ENCODE data around the gene ZSWIM6. TPM values are rescaled to one million over a fixed set of nuclear protein-coding genes. Genes with fewer than 3 reads are reported as not detected.

ZSWIM6 gene
- total RNA-seq, 4 donors from 2014 or later, result 7.8 to 25.5 (median 21.0) TPM

DNA sequence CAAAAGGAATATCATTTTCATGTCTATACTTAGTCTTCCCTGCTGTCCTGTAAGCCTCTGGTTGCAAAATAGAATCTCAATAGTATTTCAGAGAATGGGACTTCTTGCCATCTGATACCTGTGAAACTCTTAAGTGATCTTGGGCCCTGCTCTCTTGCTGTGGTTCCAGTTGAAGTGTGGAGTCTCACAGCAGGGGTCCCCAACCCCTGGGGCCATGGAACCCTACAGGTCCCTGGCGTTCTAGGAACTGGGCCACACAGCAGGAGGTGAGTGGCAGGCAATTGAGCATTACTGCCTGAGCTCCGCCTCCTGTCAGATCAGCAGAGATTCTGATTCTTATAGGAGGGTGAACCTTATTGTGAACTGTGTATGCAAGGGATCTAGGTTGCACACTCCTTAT is 65.9 kb downstream of the ZSWIM6 start:
- Histone ChIP-seq H3K36me3 (no peaks in the 10 kb centered on the region), H3K4me1 (peaks cover 0 to 28% (median 2%) of the 10 kb centered on the region in 4 donors), H3K27ac (no peak overlapping the region), H3K27me3 (no peaks in the 10 kb centered on the region), H3K4me3 (no peak overlapping the region), H3K9me3 (no peaks in the 10 kb centered on the region)
- in situ Hi-C loops (cut with MboI; ENCODE audit: low pct_ligation_motif_present in 1 of 4, low pct_unique_long_range_greater_than_20kb in 1 of 4, low sequenced_read_pairs in 3 of 4), result no loop called here
- DNase-seq, result no peak
- no peak for TF ChIP-seq POLR2A (IDR thresholded peaks at IDR 0.05)
- no peak for TF ChIP-seq EP300 (IDR thresholded peaks at IDR 0.05; ENCODE audit: low read depth)
- intact Hi-C loops (cut with DNase I; ENCODE audit: low total_unique reads), result no loop called here
- 83% methylated on average over 2 of the region's 2 CpGs; no CpG with 5 or more reads in 1 of the 2 donors for WGBS, 2 donors (ENCODE audit: low coverage in 1 of 2)

GRCh38 chr5:61398440-61398839 is 66.4 kb downstream of the ZSWIM6 start:
- in situ Hi-C loops (cut with MboI; ENCODE audit: low pct_ligation_motif_present in 1 of 4, low pct_unique_long_range_greater_than_20kb in 1 of 4, low sequenced_read_pairs in 3 of 4) (no loop called here), intact Hi-C loops (cut with DNase I; ENCODE audit: low total_unique reads) (no loop called here)
- no peak for TF ChIP-seq EP300 (IDR thresholded peaks at IDR 0.05; ENCODE audit: low read depth)
- TF ChIP-seq, protein P1, sequence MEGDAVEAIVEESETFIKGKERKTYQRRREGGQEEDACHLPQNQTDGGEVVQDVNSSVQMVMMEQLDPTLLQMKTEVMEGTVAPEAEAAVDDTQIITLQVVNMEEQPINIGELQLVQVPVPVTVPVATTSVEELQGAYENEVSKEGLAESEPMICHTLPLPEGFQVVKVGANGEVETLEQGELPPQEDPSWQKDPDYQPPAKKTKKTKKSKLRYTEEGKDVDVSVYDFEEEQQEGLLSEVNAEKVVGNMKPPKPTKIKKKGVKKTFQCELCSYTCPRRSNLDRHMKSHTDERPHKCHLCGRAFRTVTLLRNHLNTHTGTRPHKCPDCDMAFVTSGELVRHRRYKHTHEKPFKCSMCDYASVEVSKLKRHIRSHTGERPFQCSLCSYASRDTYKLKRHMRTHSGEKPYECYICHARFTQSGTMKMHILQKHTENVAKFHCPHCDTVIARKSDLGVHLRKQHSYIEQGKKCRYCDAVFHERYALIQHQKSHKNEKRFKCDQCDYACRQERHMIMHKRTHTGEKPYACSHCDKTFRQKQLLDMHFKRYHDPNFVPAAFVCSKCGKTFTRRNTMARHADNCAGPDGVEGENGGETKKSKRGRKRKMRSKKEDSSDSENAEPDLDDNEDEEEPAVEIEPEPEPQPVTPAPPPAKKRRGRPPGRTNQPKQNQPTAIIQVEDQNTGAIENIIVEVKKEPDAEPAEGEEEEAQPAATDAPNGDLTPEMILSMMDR (IDR thresholded peaks at IDR 0.05), result no peak
- no peak for TF ChIP-seq POLR2AphosphoS5 (IDR thresholded peaks at IDR 0.05)
- no peak for TF ChIP-seq POLR2A (IDR thresholded peaks at IDR 0.05)
- Histone ChIP-seq H3K9me3 (no peaks in the 10 kb centered on the region), H3K27me3 (no peaks in the 10 kb centered on the region), H3K4me1 (peaks cover 0 to 31% (median 2%) of the 10 kb centered on the region in 4 donors), H3K4me3 (no peak overlapping the region), H3K27ac (no peak overlapping the region), H3K36me3 (no peaks in the 10 kb centered on the region)
- no peak for DNase-seq
- WGBS, 2 donors (ENCODE audit: low coverage in 1 of 2), result 55 to 81% methylated on average over 2 to 4 of the region's 4 CpGs

DNA sequence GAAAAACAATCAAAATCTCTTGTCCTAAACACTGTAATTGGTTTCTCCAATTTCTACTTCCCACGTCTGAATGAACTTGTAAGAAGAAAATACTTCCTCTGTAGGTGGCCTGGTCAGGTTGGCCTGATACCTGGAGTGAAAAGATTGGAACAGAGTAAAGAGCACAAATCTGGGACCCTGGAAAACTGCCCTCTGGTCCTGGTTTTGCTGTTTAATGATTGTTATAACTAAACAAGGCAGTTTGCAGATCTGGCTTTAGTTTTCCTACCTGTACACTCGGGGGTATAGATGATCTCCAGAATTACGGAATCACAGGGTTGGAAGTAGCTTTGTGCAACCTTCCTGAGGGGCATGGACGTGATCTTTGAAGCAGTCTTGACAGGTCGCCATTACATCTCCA is 67.6 kb downstream of the ZSWIM6 start:
- no peak for DNase-seq
- no peak for TF ChIP-seq POLR2A (IDR thresholded peaks at IDR 0.05)
- no peak for TF ChIP-seq EP300 (IDR thresholded peaks at IDR 0.05; ENCODE audit: low read depth)
- TF ChIP-seq, protein P1 (IDR thresholded peaks at IDR 0.05), result no peak
- TF ChIP-seq POLR2AphosphoS5 (IDR thresholded peaks at IDR 0.05), result no peak
- Histone ChIP-seq H3K4me3 (no peak overlapping the region), H3K4me1 (peaks cover 0 to 35% (median 4%) of the 10 kb centered on the region in 4 donors), H3K9me3 (no peaks in the 10 kb centered on the region), H3K36me3 (no peaks in the 10 kb centered on the region), H3K27ac (no peak overlapping the region), H3K27me3 (no peaks in the 10 kb centered on the region)
- intact Hi-C loops (cut with DNase I; ENCODE audit: low total_unique reads) (no loop called here), in situ Hi-C loops (cut with MboI; ENCODE audit: low pct_ligation_motif_present in 1 of 4, low pct_unique_long_range_greater_than_20kb in 1 of 4, low sequenced_read_pairs in 3 of 4) (no loop called here)
- 78 to 87% methylated on average over 2 to 5 of the region's 5 CpGs for WGBS, 2 donors (ENCODE audit: low coverage in 1 of 2)

- in situ Hi-C loops (cut with MboI; ENCODE audit: low pct_ligation_motif_present in 1 of 4, low pct_unique_long_range_greater_than_20kb in 1 of 4, low sequenced_read_pairs in 3 of 4) (no loop called here), intact Hi-C loops (cut with DNase I; ENCODE audit: low total_unique reads) (no loop called here)
- Histone ChIP-seq H3K27me3 (no peaks in the 10 kb centered on the region), H3K36me3 (no peaks in the 10 kb centered on the region), H3K27ac (no peak overlapping the region), H3K4me1 (peaks cover 0 to 51% (median 5%) of the 10 kb centered on the region in 4 donors), H3K4me3 (no peak overlapping the region), H3K9me3 (no peaks in the 10 kb centered on the region)
- DNase-seq, result no peak
- TF ChIP-seq POLR2A (IDR thresholded peaks at IDR 0.05) (no peak), EP300 (IDR thresholded peaks at IDR 0.05; ENCODE audit: low read depth) (no peak), POLR2AphosphoS5 (IDR thresholded peaks at IDR 0.05) (no peak)
- TF ChIP-seq, protein P1 (IDR thresholded peaks at IDR 0.05), result no peak
These were observed 69.7 kb downstream of the ZSWIM6 start for GRCh38 chr5:61401726-61402125.

GRCh38 chr5:61402244-61402823 is 70.3 kb downstream of the ZSWIM6 start:
- Histone ChIP-seq H3K27ac (no peak overlapping the region), H3K4me1 (peaks cover 0 to 51% (median 5%) of the 10 kb centered on the region in 4 donors)
- in situ Hi-C loops (cut with MboI; ENCODE audit: low pct_ligation_motif_present in 1 of 4, low pct_unique_long_range_greater_than_20kb in 1 of 4, low sequenced_read_pairs in 3 of 4), result no loop called here

More at GRCh38 chr5:61402244-61402823, 70.3 kb downstream of the ZSWIM6 start:
- H3K36me3 ChIP-seq, result no peaks in the 10 kb centered on the region
- no peak overlapping the region for H3K4me3 ChIP-seq
- no peaks in the 10 kb centered on the region for H3K27me3 ChIP-seq
- no peaks in the 10 kb centered on the region for H3K9me3 ChIP-seq
- TF ChIP-seq, protein P1 (IDR thresholded peaks at IDR 0.05), result no peak
- intact Hi-C loops (cut with DNase I; ENCODE audit: low total_unique reads), result no loop called here
- DNase-seq, result no peak

Measured in transverse colon (tissue), 4 donors.